Activated T-cell treated with anti-CD3 and anti-CD28 coated beads, Interleukin-2, amount 50 U/mL, for 72 hours (primary cell): ENCODE data around the gene ITGB3. TPM values are rescaled to one million over a fixed set of nuclear protein-coding genes. Genes with fewer than 3 reads are reported as not detected.
A peak's percentile ranks its signal among the peaks of the same experiment; 100 is the strongest.

ENCODE experiments used
- ATAC-seq, 2 donors: fragments of 150-1000 bp; cut with Tn5 transposase; replicated peaks in 1 of 2; 2 replicates each; pipeline ENCODE4 v1.10.0; 2021; ENCODE audit warnings: moderate library complexity in 2 of 2, mild to moderate bottlenecking in 1 of 2
- DNase-seq, 2 donors: peaks; one replicate each; pipeline ENCODE4 v3.0.0; 2021 to 2022; ENCODE audit warnings: mixed read lengths in 1 of 2
- H3K27ac Mint-ChIP-seq: one replicate; pipeline ENCODE4 v1.8.0; 2022; ENCODE audit warnings: mild to moderate bottlenecking, moderate library complexity, mixed read lengths
- H3K27me3 Mint-ChIP-seq: one replicate; pipeline ENCODE4 v1.8.0; 2022; ENCODE audit warnings: low read depth, mixed read lengths
- H3K36me3 Mint-ChIP-seq, 2 donors: one replicate each; pipeline ENCODE4 v1.8.0; 2022; ENCODE audit warnings: mixed read lengths in 2 of 2, mild to moderate bottlenecking in 1 of 2; ENCODE audit not compliant: insufficient read depth in 2 of 2
- H3K4me1 Mint-ChIP-seq: one replicate; pipeline ENCODE4 v1.8.0; 2022; ENCODE audit warnings: low read depth, mixed read lengths
- H3K4me3 Mint-ChIP-seq, 2 donors: one replicate each; pipeline ENCODE4 v1.8.0; 2022; ENCODE audit warnings: mild to moderate bottlenecking in 2 of 2, mixed read lengths in 2 of 2, moderate library complexity in 2 of 2
- H3K9me3 Mint-ChIP-seq, 2 donors: one replicate each; pipeline ENCODE4 v1.8.0; 2022; ENCODE audit warnings: mixed read lengths in 2 of 2
- total RNA-seq, 2 donors: library from RNA; stranded (reverse); gene quantifications; one replicate each; pipeline ENCODE4 v1.2.3, GENCODE V29; 2022

The ITGB3 gene
- not detected for total RNA-seq

DNA sequence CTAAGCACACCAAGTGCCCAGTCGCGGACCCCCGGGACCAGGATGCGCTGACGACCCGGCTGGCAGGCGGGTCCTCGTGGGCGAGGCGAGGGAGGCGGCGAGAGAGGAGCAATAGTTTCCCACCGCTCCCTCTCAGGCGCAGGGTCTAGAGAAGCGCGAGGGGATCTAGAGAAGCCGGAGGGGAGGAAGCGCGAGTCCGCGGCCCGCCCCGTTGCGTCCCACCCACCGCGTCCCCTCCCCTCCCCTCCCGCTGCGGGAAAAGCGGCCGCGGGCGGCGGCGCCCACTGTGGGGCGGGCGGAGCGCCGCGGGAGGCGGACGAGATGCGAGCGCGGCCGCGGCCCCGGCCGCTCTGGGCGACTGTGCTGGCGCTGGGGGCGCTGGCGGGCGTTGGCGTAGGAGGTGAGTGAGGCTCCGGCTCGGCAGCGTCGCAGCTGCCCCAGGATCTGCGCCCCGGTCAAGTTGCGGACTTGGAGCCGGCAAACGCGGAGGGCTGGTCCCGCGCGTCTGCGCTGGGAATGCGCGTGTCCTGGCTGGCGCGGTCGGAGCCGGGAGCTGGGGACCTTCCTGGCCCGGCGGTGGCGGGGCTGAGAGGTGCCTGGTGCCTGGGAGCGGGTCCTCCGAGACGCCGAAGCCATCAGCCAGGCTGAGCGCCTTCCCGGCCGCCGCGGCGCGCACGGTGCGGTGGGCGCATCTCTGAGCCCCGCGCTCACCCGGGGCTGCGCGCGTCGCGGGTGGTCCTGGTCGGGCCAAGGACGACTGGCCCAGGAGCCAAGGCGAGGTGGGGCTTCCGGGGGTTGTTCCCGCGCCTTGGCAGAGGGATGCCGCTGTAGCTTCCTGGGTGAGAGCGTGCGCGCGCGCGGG is at the start of gene ITGB3:
Gene ITGB3, plus strand, starts transcription at position 287 of the 862 bp plus-strand sequence. Its CDS starts 35 bp downstream, at position 322.
- Mint-ChIP-seq H3K27me3 (peaks cover 64% of the 10 kb centered on the region), H3K9me3 (no peaks in the 10 kb centered on the region), H3K4me3 (peak within 1 kb of the TSS; percentile 88 to 92), H3K36me3 (no peaks in the 10 kb centered on the region), H3K4me1 (peaks cover 19% of the 10 kb centered on the region), H3K27ac (peak within 1 kb of the TSS; percentile 58)
- ATAC-seq (peak; percentile 96 to 98), DNase-seq (peak; percentile 81 to 82)

DNA sequence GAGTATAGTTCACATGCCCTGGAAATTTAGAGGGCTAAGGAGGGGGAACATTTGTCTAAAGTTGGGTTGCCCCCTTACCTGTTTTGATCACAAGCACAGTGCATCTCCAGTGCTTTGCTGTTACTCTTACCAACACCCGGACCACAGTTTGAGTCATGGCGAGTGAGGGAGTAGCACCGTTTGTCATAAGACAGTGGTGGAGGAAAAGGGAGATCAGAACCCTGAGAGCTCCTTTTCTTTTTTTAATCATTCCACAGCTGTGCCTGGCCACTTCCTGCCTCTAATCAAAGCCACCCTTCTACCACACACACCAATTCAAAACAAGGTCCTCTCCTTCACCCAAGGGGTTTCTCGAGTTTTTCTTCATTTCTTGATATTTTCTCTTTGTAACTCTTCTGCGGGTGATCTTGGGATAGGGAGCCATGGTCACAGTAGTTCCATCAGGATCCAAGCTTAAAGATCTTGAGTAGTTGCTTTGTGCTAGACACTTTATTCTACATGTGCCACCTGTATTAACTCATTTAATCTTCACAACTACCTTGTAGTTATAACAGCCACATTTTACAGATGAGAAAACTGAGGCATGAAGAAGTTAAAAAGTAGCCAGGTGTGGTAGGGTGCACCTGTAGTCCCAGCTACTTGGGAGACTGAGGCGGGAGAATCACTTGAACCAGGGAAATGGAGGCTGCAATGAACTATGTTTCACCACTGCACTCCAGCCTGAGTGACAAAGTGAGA is 49.5 kb upstream of the ITGB3 start:
- H3K27me3 Mint-ChIP-seq: no peaks in the 10 kb centered on the region
- DNase-seq: peak; percentile 72 to 79
- no peaks in the 10 kb centered on the region for H3K36me3 Mint-ChIP-seq
- peak overlapping the region; percentile 72 to 79 for H3K4me3 Mint-ChIP-seq
- H3K27ac Mint-ChIP-seq: peak overlapping the region; percentile 75
- H3K9me3 Mint-ChIP-seq: no peaks in the 10 kb centered on the region
- peaks cover 52% of the 10 kb centered on the region for H3K4me1 Mint-ChIP-seq
- ATAC-seq: peak; percentile 84

DNA sequence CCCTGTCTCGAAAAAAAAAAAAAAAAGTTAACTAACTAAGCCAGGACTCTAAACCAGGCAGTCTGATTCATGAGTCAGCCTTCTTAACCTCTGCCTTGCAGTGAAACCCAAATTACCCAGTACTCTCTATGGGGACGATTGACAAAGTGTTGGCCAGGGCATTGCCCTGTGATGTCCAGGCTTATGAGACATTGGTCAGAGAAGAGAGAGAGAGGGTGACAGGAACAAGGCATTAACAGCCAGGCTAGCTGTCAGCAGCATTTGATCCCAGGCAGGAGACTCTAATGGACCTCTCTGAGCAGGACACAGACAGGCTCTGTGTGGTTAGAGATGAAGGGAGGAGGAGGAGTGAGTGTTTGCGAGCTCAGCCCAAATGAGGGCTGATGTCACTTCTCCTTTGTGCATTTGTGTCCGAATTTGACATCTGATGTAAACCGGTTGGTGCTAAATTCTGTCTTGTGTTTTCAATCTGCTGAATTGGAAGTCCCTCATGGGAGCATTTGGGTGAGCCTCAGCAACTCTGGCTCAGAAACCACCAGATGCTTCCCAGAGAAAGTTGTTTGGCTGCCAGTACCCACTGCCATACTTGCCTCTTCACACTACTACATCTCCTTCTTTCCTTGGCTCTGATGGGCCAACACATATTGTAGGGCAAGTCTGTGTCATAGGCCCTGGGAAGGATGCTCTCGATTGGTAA is 48.8 kb upstream of the ITGB3 start:
- H3K27ac Mint-ChIP-seq: peak overlapping the region; percentile 75
- peak overlapping the region; percentile 72 to 79 for H3K4me3 Mint-ChIP-seq

DNA sequence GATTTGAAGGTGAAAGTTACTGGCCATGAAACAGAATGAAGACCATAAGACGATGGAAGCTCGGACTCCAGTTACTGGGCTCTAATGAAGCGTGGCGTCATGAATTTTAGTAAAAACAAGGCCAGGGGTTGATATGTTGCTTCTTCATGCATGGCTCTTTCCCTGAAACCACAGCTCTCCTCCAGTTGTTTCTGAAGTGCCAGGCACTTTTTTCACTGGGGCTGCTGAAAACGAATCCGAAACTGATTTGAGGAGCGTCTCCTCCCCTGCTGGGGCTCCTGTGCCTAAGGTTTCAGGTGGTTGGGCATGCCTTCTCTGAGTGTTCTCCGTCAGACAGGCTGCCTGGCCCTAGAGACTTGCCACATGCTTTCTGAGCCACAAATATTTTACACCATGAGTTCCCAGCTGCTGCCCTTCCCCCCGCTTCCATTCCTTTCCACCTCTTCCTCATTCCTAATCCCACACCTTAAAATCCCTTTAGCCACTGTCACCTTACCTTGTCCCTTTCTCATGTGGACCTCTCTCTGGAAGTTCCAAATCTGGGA is 48.1 kb upstream of the ITGB3 start:
- peak overlapping the region; percentile 72 to 79 for H3K4me3 Mint-ChIP-seq
- no peaks in the 10 kb centered on the region for H3K9me3 Mint-ChIP-seq
- peak; percentile 65 to 74 for DNase-seq
- peak overlapping the region; percentile 75 for H3K27ac Mint-ChIP-seq
- peak; percentile 53 to 58 for ATAC-seq
- H3K36me3 Mint-ChIP-seq: no peaks in the 10 kb centered on the region
- H3K4me1 Mint-ChIP-seq: peaks cover 44% of the 10 kb centered on the region
- H3K27me3 Mint-ChIP-seq: no peaks in the 10 kb centered on the region

More for the DNA sequence above, 48.8 kb upstream of the ITGB3 start:
- peaks cover 50% of the 10 kb centered on the region for H3K4me1 Mint-ChIP-seq
- H3K9me3 Mint-ChIP-seq: no peaks in the 10 kb centered on the region
- ATAC-seq (peak; percentile 78 to 80), DNase-seq (peak; percentile 44 to 47)
- no peaks in the 10 kb centered on the region for H3K27me3 Mint-ChIP-seq
- no peaks in the 10 kb centered on the region for H3K36me3 Mint-ChIP-seq

DNA sequence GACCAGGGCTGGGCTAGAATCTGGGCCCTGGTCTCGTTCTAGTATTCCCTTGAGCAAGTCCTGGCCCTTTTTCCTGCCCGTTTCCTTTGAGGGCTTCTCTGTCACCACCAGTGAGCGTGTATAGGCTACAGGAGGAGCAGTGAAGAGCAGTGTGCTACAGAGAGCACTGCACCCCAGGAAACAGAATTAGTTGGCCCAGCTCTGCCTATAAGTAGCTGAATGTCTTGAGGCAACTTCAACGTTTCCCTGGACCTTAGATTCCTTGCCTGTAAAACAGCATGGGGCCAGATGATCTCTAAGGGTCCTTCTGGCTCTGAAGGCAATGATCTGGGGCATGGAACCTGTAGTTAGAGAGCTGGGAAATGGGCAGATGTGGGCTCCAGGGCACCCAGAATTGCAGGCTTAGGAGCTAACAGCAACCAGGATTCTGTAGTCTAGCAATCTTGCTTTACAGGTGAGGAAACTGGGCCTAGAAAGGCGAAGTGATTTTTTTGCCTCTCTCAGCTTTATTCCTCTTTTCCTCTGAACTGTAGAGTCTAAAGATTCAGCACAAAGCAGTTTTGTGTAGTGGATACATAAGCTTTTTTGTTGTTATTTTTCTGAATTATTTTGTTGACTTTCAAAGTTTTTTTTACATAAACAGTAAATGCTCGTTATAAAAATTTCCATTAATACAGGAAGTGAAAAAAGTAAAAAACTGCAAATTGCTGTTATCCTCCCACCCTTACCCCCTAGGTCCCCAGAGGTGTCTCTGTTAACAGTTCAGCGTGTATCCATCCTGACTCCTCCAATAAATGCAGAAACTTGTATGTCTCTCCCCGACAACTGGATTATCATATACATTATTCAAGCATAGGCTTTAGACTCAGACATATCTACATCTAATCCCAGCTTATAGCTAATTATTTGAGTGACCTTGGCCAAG is 46.2 kb upstream of the ITGB3 start:
- peaks cover 37% of the 10 kb centered on the region for H3K4me1 Mint-ChIP-seq

DNA sequence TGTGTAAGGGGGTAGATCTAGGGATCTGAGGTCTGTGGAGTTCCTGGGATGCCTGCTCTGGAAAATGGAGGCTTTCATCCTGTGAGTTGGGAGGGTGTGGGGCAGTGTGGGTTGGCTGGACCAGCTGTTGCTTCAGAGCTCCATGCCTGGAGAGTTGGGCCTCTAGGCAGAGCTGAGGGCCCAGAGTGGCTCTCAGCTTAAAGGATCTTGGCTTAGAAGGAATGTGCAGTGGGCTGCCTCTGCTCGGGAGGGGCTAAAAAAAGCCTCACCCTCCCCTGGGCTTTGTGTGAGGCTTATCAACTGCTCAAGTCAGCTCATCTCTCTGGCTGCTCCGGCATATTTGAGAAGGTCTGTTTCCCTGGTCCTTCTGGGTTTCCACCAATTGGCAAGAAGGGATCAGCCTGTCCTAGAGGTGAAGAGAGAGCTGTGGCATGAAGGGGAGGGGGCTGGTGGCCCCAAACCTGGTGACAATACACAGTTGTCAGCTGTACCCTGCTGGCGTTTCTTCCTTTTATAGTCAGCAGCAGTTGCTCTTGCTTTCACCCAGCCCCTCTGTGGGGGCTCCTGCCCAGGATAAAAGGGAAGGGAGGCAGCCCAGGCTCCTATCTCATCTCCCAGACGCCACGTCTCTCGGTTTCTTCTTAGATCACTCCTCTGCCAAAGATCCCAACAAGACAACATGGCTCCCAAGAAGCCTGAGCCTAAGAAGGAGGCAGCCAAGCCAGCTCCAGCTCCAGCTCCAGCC is 44.7 kb upstream of the ITGB3 start, which contains the start of gene MYL4:
Gene MYL4, plus strand, starts transcription at position 605 of the 745 bp plus-strand sequence. Its CDS starts 75 bp downstream, at position 680.
- no peak for ATAC-seq
- Mint-ChIP-seq H3K4me1 (peaks cover 31% of the 10 kb centered on the region), H3K4me3 (no peak within 1 kb of the TSS), H3K9me3 (no peaks in the 10 kb centered on the region), H3K36me3 (no peaks in the 10 kb centered on the region), H3K27me3 (no peaks in the 10 kb centered on the region), H3K27ac (no peak within 1 kb of the TSS)
- no peak for DNase-seq

More for the DNA sequence above, 46.2 kb upstream of the ITGB3 start:
- ATAC-seq: no peak
- Mint-ChIP-seq H3K27ac (no peak overlapping the region), H3K4me3 (no peak overlapping the region), H3K9me3 (no peaks in the 10 kb centered on the region), H3K36me3 (no peaks in the 10 kb centered on the region), H3K27me3 (no peaks in the 10 kb centered on the region)
- DNase-seq: no peak

DNA sequence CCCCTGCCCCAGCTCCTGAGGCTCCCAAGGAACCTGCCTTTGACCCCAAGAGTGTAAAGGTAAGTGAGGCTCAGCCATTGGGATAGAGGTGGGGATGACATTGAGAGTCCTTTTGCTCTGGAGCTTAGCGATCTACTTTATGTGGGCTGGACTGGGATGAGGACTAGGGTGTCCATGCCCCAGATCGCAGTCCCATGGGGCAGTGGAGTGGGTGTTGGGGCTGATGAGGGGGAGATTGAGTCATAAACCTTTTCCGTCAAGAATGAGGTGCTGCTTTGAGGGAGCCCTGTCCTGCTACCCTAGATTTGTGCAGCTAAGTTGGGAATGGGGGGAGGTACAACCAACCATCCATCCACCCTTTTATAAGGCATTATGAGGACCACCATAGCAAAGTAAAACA is 44.1 kb upstream of the ITGB3 start:
- Mint-ChIP-seq H3K36me3 (no peaks in the 10 kb centered on the region), H3K9me3 (no peaks in the 10 kb centered on the region), H3K27me3 (no peaks in the 10 kb centered on the region), H3K4me1 (peaks cover 25% of the 10 kb centered on the region), H3K27ac (no peak overlapping the region), H3K4me3 (no peak overlapping the region)
- DNase-seq: no peak
- no peak for ATAC-seq

DNA sequence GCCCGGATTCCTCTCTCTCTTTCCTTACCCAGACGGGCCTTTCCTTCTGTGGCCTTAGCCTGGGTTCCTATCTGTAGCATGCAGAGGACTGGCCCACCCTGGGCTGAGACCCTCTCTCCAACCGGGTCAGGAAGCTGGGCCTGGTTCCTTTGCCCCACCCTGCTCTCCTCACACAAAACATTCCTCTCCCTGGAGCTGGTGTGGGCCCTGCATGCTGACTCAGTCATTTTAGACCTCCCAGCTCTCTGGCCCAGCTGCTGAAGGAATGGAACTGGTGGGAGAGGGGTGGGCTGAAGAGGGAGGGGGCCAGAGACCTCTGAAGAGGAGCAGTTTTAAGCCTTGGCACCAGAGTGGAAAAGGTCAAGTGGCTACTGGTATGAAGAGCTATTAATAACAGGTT is 43.5 kb upstream of the ITGB3 start:
- H3K4me3 Mint-ChIP-seq: no peak overlapping the region
- H3K27ac Mint-ChIP-seq: no peak overlapping the region
- DNase-seq: no peak
- H3K36me3 Mint-ChIP-seq: no peaks in the 10 kb centered on the region
- no peaks in the 10 kb centered on the region for H3K27me3 Mint-ChIP-seq
- ATAC-seq: no peak
- H3K9me3 Mint-ChIP-seq: no peaks in the 10 kb centered on the region
- H3K4me1 Mint-ChIP-seq: peaks cover 19% of the 10 kb centered on the region

DNA sequence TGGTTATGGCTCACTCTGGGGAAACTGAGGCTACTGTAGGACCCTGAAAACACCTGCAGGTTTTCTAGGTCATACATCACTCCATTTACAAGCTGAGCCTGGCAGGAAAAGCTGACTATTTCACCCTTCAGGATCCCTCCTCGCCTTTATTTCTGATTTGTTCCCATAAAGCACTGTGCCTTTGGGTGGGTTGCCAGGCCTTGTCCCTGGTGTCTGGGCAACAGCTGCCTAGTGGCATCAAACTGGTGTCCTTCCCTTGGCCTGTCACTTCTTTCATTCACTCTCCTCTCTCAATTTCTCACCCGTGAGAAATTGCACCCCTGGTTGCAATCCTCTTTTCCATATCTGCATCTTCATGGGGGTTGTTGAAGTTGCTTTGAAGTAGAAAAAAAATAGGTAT is 42.8 kb upstream of the ITGB3 start:
- no peak overlapping the region for H3K27ac Mint-ChIP-seq
- H3K4me1 Mint-ChIP-seq: peaks cover 12% of the 10 kb centered on the region
- DNase-seq: no peak
- H3K36me3 Mint-ChIP-seq: no peaks in the 10 kb centered on the region
- no peaks in the 10 kb centered on the region for H3K9me3 Mint-ChIP-seq
- H3K27me3 Mint-ChIP-seq: no peaks in the 10 kb centered on the region
- no peak overlapping the region for H3K4me3 Mint-ChIP-seq
- ATAC-seq: no peak

DNA sequence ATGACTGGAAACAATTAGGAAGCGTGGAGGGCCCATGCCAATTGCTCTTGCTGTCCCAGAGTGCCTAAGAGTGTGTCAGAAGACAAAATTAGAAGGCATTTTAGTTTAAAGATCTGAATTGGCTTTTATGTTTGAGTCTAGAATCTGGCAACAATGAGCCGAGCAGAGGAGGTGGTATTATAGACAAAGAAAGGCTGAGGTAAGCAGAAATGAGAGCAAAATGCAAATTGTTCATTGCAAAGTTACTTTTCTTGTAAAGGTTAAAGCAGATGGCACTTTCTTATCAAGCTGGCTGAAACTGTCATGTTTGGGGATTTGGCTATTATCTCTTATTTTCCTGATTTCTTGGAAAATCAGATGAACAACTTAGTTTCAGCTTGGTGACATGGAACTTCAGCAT is 41.2 kb upstream of the ITGB3 start:
- no peak overlapping the region for H3K27ac Mint-ChIP-seq
- H3K9me3 Mint-ChIP-seq: no peaks in the 10 kb centered on the region
- H3K4me1 Mint-ChIP-seq: no peaks in the 10 kb centered on the region
- no peak for DNase-seq
- H3K36me3 Mint-ChIP-seq: no peaks in the 10 kb centered on the region
- no peak overlapping the region for H3K4me3 Mint-ChIP-seq
- no peak for ATAC-seq
- no peaks in the 10 kb centered on the region for H3K27me3 Mint-ChIP-seq

DNA sequence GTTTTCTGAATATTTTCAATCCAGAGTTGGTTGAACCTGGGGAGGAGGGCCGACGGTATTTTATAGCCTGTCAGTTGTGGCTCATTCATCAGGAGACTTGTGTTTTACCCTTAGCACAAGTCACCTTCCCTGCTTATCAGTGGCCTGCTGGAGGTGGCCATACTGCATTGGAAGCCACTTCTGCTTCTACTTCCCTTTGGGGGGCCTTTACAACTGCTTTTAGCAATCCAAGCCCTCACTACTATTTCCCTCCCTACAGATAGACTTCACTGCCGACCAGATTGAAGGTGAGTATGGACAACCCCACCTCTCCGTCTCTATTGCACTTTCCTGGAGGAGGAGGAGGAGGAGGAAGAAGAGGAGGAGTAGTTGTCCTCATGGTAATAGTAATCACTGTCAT is 40.1 kb upstream of the ITGB3 start:
- no peaks in the 10 kb centered on the region for H3K27me3 Mint-ChIP-seq
- DNase-seq: no peak

More for the DNA sequence above, 40.1 kb upstream of the ITGB3 start:
- no peaks in the 10 kb centered on the region for H3K36me3 Mint-ChIP-seq
- H3K4me3 Mint-ChIP-seq: no peak overlapping the region
- H3K4me1 Mint-ChIP-seq: peaks cover 8% of the 10 kb centered on the region
- no peaks in the 10 kb centered on the region for H3K9me3 Mint-ChIP-seq
- ATAC-seq: no peak
- H3K27ac Mint-ChIP-seq: no peak overlapping the region
